HEK293T (cell line): Measurements from ENCODE around the gene IRF7.

Source experiments
- CTCF ChIA-PET: fragments of 350-600 bp; formaldehyde crosslinking; extraction: SDS; loops from one replicate; lab custom pipeline; 2021; ENCODE audit warnings: antibody characterized with exemption, inconsistent platforms; lab: Yijun Ruan, JAX
- POLR2A ChIA-PET: fragments of 350-600 bp; formaldehyde crosslinking; extraction: SDS; loops from one replicate; lab custom pipeline; 2020; ENCODE audit warnings: antibody characterized with exemption, inconsistent platforms; lab: Yijun Ruan, JAX
- DNase-seq: peaks from one replicate; pipeline ENCODE4 v3.0.0; 2012; ENCODE audit warnings: mixed read lengths; ENCODE audit errors: extremely low spot score
- ARNT ChIP-seq: fragments of 450-650 bp; IDR thresholded peaks from 2 replicates; pipeline ENCODE4 v1.6.1; 2017; ENCODE audit warnings: mild to moderate bottlenecking
- BHLHE40 ChIP-seq: fragments of 450-650 bp; IDR thresholded peaks from 2 replicates; pipeline ENCODE4 v1.6.1; 2016; ENCODE audit warnings: mild to moderate bottlenecking, moderate library complexity, borderline replicate concordance
- CTBP1 ChIP-seq: fragments of 450-650 bp; IDR thresholded peaks from 2 replicates; pipeline ENCODE4 v1.6.1; 2016; ENCODE audit warnings: borderline replicate concordance
- ELF4 ChIP-seq: fragments of 450-650 bp; IDR thresholded peaks from 2 replicates; pipeline ENCODE4 v1.6.1; 2017; ENCODE audit warnings: antibody characterized with exemption
- FOXA1 ChIP-seq: fragments of 450-650 bp; IDR thresholded peaks from 2 replicates; pipeline ENCODE4 v1.6.1; 2016; ENCODE audit warnings: mild to moderate bottlenecking
- FOXK2 ChIP-seq: fragments of 450-650 bp; IDR thresholded peaks from 2 replicates; pipeline ENCODE4 v1.6.1; 2016; ENCODE audit warnings: mild to moderate bottlenecking
- FOXM1 ChIP-seq: fragments of 450-650 bp; IDR thresholded peaks from 2 replicates; pipeline ENCODE4 v1.6.1; 2017; ENCODE audit warnings: mild to moderate bottlenecking, borderline replicate concordance
- HDGF ChIP-seq: fragments of 450-650 bp; IDR thresholded peaks from 2 replicates; pipeline ENCODE4 v1.6.1; 2017; ENCODE audit warnings: antibody characterized with exemption, borderline replicate concordance
- L3MBTL2 ChIP-seq: fragments of 450-650 bp; conservative IDR thresholded peaks from 2 replicates; pipeline ENCODE4 v1.6.1; 2016; ENCODE audit warnings: mild to moderate bottlenecking
- LEF1 ChIP-seq: fragments of 450-650 bp; IDR thresholded peaks from 2 replicates; pipeline ENCODE4 v1.6.1; 2017; ENCODE audit warnings: mild to moderate bottlenecking, borderline replicate concordance
- NFRKB ChIP-seq: fragments of 450-650 bp; IDR thresholded peaks from 2 replicates; pipeline ENCODE4 v1.6.1; 2016; ENCODE audit warnings: mild to moderate bottlenecking, moderate library complexity
- SP1 ChIP-seq: fragments of 450-650 bp; IDR thresholded peaks from 2 replicates; pipeline ENCODE4 v1.6.1; 2017
- SUZ12 ChIP-seq: fragments of 450-650 bp; IDR thresholded peaks from 2 replicates; pipeline ENCODE4 v1.6.1; 2016; ENCODE audit warnings: mild to moderate bottlenecking
- TARDBP ChIP-seq: fragments of 450-650 bp; IDR thresholded peaks from 2 replicates; pipeline ENCODE4 v1.6.1; 2016
- ZNF384 ChIP-seq: fragments of 450-650 bp; IDR thresholded peaks from 2 replicates; pipeline ENCODE4 v1.6.1; 2016
- TF ChIP-seq, protein P1 (sequence below): fragments of 450-650 bp; IDR thresholded peaks from 2 replicates; pipeline ENCODE4 v1.6.1; 2016

The IRF7 gene

GRCh38 chr11:565921-566509 lies 49.7 kb downstream of the IRF7 start:
- POLR2A ChIA-PET: interaction anchor here (0.8 to 3.4 kb wide), 4 partner anchors 10 to 30 kb away, joined by 3 to 17 read pairs (median 3); partner anchors contain the start of genes HRAS and PHRF1
- TF ChIP-seq, protein P1, sequence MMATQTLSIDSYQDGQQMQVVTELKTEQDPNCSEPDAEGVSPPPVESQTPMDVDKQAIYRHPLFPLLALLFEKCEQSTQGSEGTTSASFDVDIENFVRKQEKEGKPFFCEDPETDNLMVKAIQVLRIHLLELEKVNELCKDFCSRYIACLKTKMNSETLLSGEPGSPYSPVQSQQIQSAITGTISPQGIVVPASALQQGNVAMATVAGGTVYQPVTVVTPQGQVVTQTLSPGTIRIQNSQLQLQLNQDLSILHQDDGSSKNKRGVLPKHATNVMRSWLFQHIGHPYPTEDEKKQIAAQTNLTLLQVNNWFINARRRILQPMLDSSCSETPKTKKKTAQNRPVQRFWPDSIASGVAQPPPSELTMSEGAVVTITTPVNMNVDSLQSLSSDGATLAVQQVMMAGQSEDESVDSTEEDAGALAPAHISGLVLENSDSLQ: no peak
- TF ChIP-seq FOXK2 (no peak), TARDBP (no peak), HDGF (no peak), LEF1 (no peak), NFRKB (no peak), ARNT (no peak), FOXM1 (no peak), ZNF384 (no peak), ELF4 (no peak), BHLHE40 (no peak), SUZ12 (no peak)
- DNase-seq: no peak
- CTCF ChIA-PET: interaction anchor here (0.8 to 1.6 kb wide), 2 partner anchors 10 to 12 kb away, joined by 3 to 4 read pairs; no protein-coding TSS in a partner anchor

GRCh38 chr11:563812-564578 lies 51.8 kb downstream of the IRF7 start:
- CTCF ChIA-PET: no interaction called here
- TF ChIP-seq L3MBTL2: no peak
- no peak for TF ChIP-seq TARDBP
- TF ChIP-seq SUZ12: no peak
- TF ChIP-seq FOXK2: no peak
- TF ChIP-seq, protein P1: no peak
- no peak for TF ChIP-seq FOXA1
- no peak for TF ChIP-seq BHLHE40
- TF ChIP-seq HDGF: no peak
- POLR2A ChIA-PET: interaction anchor here (0.8 to 3.4 kb wide), 2 partner anchors 10 to 12 kb away, joined by 3 to 17 read pairs (median 4); partner anchors contain the start of gene PHRF1
- no peak for DNase-seq

GRCh38 chr11:563066-563811 lies 52.5 kb downstream of the IRF7 start:
- POLR2A ChIA-PET: interaction anchor here (0.8 to 1.3 kb wide), 2 partner anchors 9 to 13 kb away, joined by 3 to 4 read pairs; partner anchors contain the start of gene PHRF1
- CTCF ChIA-PET: no interaction called here
- TF ChIP-seq FOXK2 (no peak), TARDBP (no peak), FOXM1 (no peak), NFRKB (no peak), BHLHE40 (no peak), L3MBTL2 (no peak), LEF1 (no peak), FOXA1 (no peak), CTBP1 (no peak), SUZ12 (no peak), ELF4 (no peak), ZNF384 (no peak), ARNT (no peak), SP1 (no peak), HDGF (no peak)
- TF ChIP-seq, protein P1: no peak
- no peak for DNase-seq
